Adrenal gland (tissue), 12 donors: ENCODE measurements around the gene MAGEB17. TPM values are rescaled to one million over a fixed set of nuclear protein-coding genes. Genes with fewer than 3 reads are reported as not detected.
"Not testable (repeated sequence)": the region's sequence is repeated elsewhere in the genome, so short reads cannot be mapped to it uniquely, and the experiment has no call there.

Experiments used
- DNase-seq, 7 donors: peaks; one replicate each; pipeline ENCODE4 v3.0.0-alpha.2; 2019 to 2020
- H3K27ac ChIP-seq, 5 donors: fragments of 200-600 bp; sonication (generic) in 4 of 5; 1 replicate in 3 of 5; 2 replicates in 2 of 5; pipeline versions ENCODE4 v1.5.1 to v1.8.0; 2016 to 2020; ENCODE audit warnings: mild to moderate bottlenecking in 1 of 5
- H3K27me3 ChIP-seq: fragments of 200-600 bp; 2 replicates; pipeline ENCODE4 v1.8.0; 2021
- H3K36me3 ChIP-seq, 2 donors: fragments of 200-600 bp; replicated peaks in 1 of 2; 1 replicate in 1 of 2; 2 replicates in 1 of 2; pipeline versions ENCODE4 v1.5.1 to v1.8.0; 2018 to 2022
- H3K4me1 ChIP-seq, 2 donors: fragments of 200-600 bp; replicated peaks in 1 of 2; 1 replicate in 1 of 2; 2 replicates in 1 of 2; pipeline versions ENCODE4 v1.5.1 to v1.8.0; 2018 to 2021
- H3K4me3 ChIP-seq, 4 donors: fragments of 200-600 bp; sonication (generic) in 3 of 4; one replicate each; pipeline ENCODE4 v1.5.1; 2016 to 2018
- H3K9me3 ChIP-seq, 3 donors: fragments of 200-600 bp; sonication (generic) in 1 of 3; replicated peaks in 1 of 3; 1 replicate in 2 of 3; 2 replicates in 1 of 3; pipeline versions ENCODE4 v1.5.1 to v1.8.0; 2016 to 2021
- POLR2A ChIP-seq, 2 donors: fragments of 450-650 bp; IDR thresholded peaks; one replicate each; pipeline ENCODE4 v1.6.1; 2017; ENCODE audit warnings: antibody characterized with exemption in 2 of 2, mild to moderate bottlenecking in 2 of 2, moderate library complexity in 1 of 2
- WGBS, 4 donors: extraction: QIAGEN DNeasy Blood & Tissue Kit in 2 of 4; methylation state at CpG; one replicate each; pipeline versions ENCODE4 v1.1.5 to v1.1.7; 2013 to 2017; 5-methylcytosine and 5-hydroxymethylcytosine counted together
- intact Hi-C, 2 donors: fragments of 100-400 bp; cut with DNase I; formaldehyde crosslinking; loops; one replicate each; pipeline versions ENCODE4 v1.14.1 to v1.15.0; 2022 to 2023
- polyA plus RNA-seq, 3 donors: library from polyadenylated mRNA; stranded (reverse); fragments of 200-250 nt in 2 of 3; fragments of 350-450 nt in 1 of 3; fragmentation: Illumina TruSeq in 1 of 3; extraction: RNeasy Lipid Tissue Mini Kit (QIAGEN cat#74804) in 1 of 3; gene quantifications; one replicate each; pipeline ENCODE4 v1.2.3, GENCODE V29; 2013 to 2014
- total RNA-seq, 9 donors: library from RNA; depleted of rRNA in 4 of 9; stranded (reverse); fragments of >200 nt in 4 of 9; fragments of 120-200 nt in 1 of 9; fragmentation: NEBNext Ultra II Directional in 1 of 9; extraction: Animal tissue kit (Norgen Biotek cat#: 25700) in 1 of 9; gene quantifications; one replicate each; pipeline versions ENCODE4 v1.1.0 to v1.2.4, GENCODE V29; 2013 to 2023
- TF ChIP-seq, protein P1 (sequence below), 6 experiments: fragments of 450-650 bp in 4 of 6; fragments of 200-600 bp in 2 of 6; sonication (generic) in 1 of 6; IDR thresholded peaks; 1 replicate in 5 of 6; 2 replicates in 1 of 6; pipeline versions ENCODE4 v1.5.1 to v1.8.0; 2016 to 2021; ENCODE audit warnings: antibody characterized with exemption in 6 of 6, mild to moderate bottlenecking in 2 of 6, moderate library complexity in 1 of 6
- donor health status: healthy with polysubstance abuse.
- donor health status: Bipolar disorder and iron deficiency.
- donor health status: DM: yes; HTN: yes; CAD: no.
- donor health status: DM: no; HTN: no; CAD: no.
- donor health status: DM: no; HTN: no; CAD: no.
- donor health status: DM: yes; HTN: yes; CAD: no.

The MAGEB17 gene
- total and polyA plus RNA-seq, 12 donors, result 0.06 to 0.32 (median 0.07) TPM; not detected in 9

DNA sequence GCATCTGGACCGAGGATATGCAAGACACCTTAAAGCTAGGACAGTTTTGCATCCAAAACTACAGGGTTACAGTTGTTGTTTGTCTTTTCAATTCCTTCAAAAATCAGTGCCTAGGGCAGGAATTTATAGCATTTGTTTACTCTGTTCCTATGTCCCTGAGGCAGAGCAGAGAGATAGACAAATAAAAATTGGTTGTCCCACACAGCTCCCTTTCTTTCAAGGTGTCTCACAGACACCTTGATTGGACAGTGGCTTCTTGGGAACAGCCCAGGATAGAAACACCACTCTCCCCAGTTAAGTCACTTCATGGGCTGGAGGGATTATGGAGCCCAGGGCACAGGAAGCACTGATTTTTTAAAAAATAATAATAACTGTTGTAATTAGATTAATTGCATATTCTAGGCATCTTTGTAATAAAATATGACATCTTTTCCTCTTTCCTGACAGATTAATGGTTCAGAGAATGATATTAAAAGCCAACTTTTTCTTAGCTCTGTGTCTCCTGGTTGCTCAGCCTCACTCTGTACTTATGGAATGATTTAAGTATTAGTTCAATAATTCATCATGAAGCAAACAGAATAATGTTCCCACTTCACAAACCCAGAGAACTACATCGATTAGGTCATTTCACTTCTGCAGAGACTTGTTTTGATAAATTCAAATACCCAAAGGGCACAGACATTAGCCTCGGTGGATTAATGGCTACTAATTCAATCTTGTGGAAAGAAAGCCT is 8.2 kb downstream of the MAGEB17 start:
- Histone ChIP-seq H3K36me3 (no peaks in the 10 kb centered on the region), H3K9me3 (no peaks in the 10 kb centered on the region), H3K4me1 (no peaks in the 10 kb centered on the region), H3K27ac (no peak overlapping the region), H3K4me3 (no peak overlapping the region), H3K27me3 (peaks cover 2% of the 10 kb centered on the region)
- 31 to 69% (median 50%) methylated on average over 3 of the region's 3 CpGs for WGBS, 4 donors
- no peak for DNase-seq
- TF ChIP-seq, protein P1, sequence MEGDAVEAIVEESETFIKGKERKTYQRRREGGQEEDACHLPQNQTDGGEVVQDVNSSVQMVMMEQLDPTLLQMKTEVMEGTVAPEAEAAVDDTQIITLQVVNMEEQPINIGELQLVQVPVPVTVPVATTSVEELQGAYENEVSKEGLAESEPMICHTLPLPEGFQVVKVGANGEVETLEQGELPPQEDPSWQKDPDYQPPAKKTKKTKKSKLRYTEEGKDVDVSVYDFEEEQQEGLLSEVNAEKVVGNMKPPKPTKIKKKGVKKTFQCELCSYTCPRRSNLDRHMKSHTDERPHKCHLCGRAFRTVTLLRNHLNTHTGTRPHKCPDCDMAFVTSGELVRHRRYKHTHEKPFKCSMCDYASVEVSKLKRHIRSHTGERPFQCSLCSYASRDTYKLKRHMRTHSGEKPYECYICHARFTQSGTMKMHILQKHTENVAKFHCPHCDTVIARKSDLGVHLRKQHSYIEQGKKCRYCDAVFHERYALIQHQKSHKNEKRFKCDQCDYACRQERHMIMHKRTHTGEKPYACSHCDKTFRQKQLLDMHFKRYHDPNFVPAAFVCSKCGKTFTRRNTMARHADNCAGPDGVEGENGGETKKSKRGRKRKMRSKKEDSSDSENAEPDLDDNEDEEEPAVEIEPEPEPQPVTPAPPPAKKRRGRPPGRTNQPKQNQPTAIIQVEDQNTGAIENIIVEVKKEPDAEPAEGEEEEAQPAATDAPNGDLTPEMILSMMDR (IDR thresholded peaks at IDR 0.05), result no peak
- no peak for TF ChIP-seq POLR2A (IDR thresholded peaks at IDR 0.05)
- intact Hi-C loops, result no loop called here

- Histone ChIP-seq H3K4me3 (no peak overlapping the region), H3K4me1 (no peaks in the 10 kb centered on the region), H3K27me3 (no peaks in the 10 kb centered on the region), H3K36me3 (no peaks in the 10 kb centered on the region), H3K9me3 (no peaks in the 10 kb centered on the region), H3K27ac (no peak overlapping the region)
- WGBS, 4 donors, result 48 to 52% (median 50%) methylated on average over 2 of the region's 2 CpGs
- TF ChIP-seq, protein P1 (IDR thresholded peaks at IDR 0.05), result no peak
- TF ChIP-seq POLR2A (IDR thresholded peaks at IDR 0.05), result no peak
- intact Hi-C loops, result no loop called here
- no peak for DNase-seq
Observed at GRCh38 chrX:16177260-16177659, 10.0 kb downstream of the MAGEB17 start.

DNA sequence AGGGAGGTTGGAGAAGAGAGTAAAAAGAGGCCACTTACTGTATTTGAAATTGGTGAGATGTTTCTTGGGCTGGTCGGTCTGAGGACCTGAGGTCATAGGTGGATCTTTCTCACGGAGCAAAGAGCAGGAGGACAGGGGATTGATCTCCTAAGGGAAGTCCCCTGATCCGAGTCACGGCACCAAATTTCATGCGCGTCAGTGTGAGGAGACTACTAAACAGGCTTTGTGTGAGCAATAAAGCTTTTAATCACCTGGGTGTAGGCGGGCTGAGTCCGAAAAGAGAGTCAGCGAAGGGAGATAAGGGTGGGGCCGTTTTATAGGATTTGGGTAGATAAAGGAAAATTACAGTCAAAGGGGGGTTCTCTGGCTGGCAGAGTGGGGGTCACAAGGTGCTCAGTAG is 16.6 kb downstream of the MAGEB17 start:
- DNase-seq, H3K4me3 ChIP-seq, H3K27ac ChIP-seq, H3K36me3 ChIP-seq, H3K4me1 ChIP-seq, H3K9me3 ChIP-seq, intact Hi-C loops, H3K27me3 ChIP-seq: not testable (repeated sequence)
- 67 to 90% (median 79%) methylated on average over 10 of the region's 10 CpGs for WGBS, 4 donors

DNA sequence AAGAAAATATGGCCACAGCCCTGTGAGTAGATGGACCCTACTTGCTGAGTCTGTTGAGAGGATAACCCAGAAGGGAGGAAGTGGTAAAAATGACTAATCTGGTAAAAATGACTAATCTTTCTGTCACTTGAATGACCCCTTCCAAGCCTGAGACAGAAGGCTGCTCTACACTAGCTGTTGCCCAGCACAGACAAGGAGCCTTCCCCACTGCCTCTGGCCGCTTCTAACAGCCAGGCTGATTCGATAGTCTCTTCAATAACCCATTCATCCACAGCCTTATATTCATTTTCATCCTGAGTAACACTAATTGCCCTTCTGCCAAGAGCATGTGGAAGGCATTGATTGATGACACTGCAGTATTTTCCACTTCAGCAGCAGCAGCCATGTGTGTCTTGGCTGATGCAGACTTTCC is 18.4 kb downstream of the MAGEB17 start:
- H3K27ac ChIP-seq, result no peak overlapping the region
- intact Hi-C loops, result no loop called here
- H3K4me3 ChIP-seq, result no peak overlapping the region
- no peaks in the 10 kb centered on the region for H3K4me1 ChIP-seq
- WGBS, 4 donors, result 33 to 65% (median 48%) methylated on average over 1 to 2 of the region's 2 CpGs
- no peaks in the 10 kb centered on the region for H3K9me3 ChIP-seq
- TF ChIP-seq, protein P1 (IDR thresholded peaks at IDR 0.05), result no peak
- peaks cover 6% of the 10 kb centered on the region for H3K27me3 ChIP-seq
- DNase-seq, result peak in 1 of 7 donors; percentile 25
- no peaks in the 10 kb centered on the region for H3K36me3 ChIP-seq
